ENCODE measurements around the gene SMIM35. TPM values are rescaled to one million over a fixed set of nuclear protein-coding genes. Genes with fewer than 3 reads are reported as not detected.

SMIM35 gene
- total RNA-seq, 1 experiment from 2014 or later = not detected

- Histone ChIP-seq H3K79me2 (ENCODE audit: low read length) (no peaks in the 10 kb centered on the region), H4K20me1 (ENCODE audit: low read length) (no peaks in the 10 kb centered on the region), H3K9me3 (ENCODE audit: low read length) (no peaks in the 10 kb centered on the region), H3K4me2 (ENCODE audit: low read length) (no peak overlapping the region), H3K9ac (ENCODE audit: low read length) (no peak overlapping the region), H3F3A (ENCODE audit: low read length, unreplicated experiment) (no peaks in the 10 kb centered on the region), H3K27me3 (ENCODE audit: low read length) (peaks cover 84% of the 10 kb centered on the region), H3K9me2 (replicated peaks; ENCODE audit: low read length) (no peaks in the 10 kb centered on the region), H3K36me3 (ENCODE audit: low read depth, low read length) (no peaks in the 10 kb centered on the region), H3K4me1 (ENCODE audit: insufficient read depth, low read length) (no peaks in the 10 kb centered on the region), H3K27ac (ENCODE audit: low read length) (no peak overlapping the region), H3K4me3 (ENCODE audit: low read length) (no peak overlapping the region), H2AFZ (ENCODE audit: low read length) (no peak overlapping the region)
- ChIA-PET CTCF (no interaction called here), POLR2A (ENCODE audit: unreplicated experiment) (no interaction called here)
- BruUV-seq (replicated peaks) = no TSS peak
- no peak for TF ChIP-seq EZH2phosphoT487 (IDR thresholded peaks at IDR 0.05; ENCODE audit: borderline replicate concordance, low read length)
- no peak for TF ChIP-seq EZH2 (IDR thresholded peaks at IDR 0.05; ENCODE audit: low read length, unreplicated experiment)
- TF ChIP-seq CTCF (conservative IDR thresholded peaks at IDR 0.05; ENCODE audit: low read depth, low read length) = no peak
- ATAC-seq (no peak), DNase-seq (no peak)
- intact Hi-C loops (cut with micrococcal nuclease) = no loop called here
Measured at GRCh38 chr11:118046964-118047700, 39.6 kb downstream of the SMIM35 start.

- TF ChIP-seq EZH2 (IDR thresholded peaks at IDR 0.05; ENCODE audit: low read length, unreplicated experiment) (no peak), EZH2phosphoT487 (IDR thresholded peaks at IDR 0.05; ENCODE audit: borderline replicate concordance, low read length) (no peak), CTCF (conservative IDR thresholded peaks at IDR 0.05; ENCODE audit: low read depth, low read length) (no peak)
- no peaks in the 10 kb centered on the region for H3K9me2 ChIP-seq (replicated peaks; ENCODE audit: low read length)
- no peak overlapping the region for H3K9ac ChIP-seq (ENCODE audit: low read length)
- H3K36me3 ChIP-seq (ENCODE audit: low read depth, low read length) = no peaks in the 10 kb centered on the region
- H3K4me1 ChIP-seq (ENCODE audit: insufficient read depth, low read length) = no peaks in the 10 kb centered on the region
- H3K79me2 ChIP-seq (ENCODE audit: low read length) = no peaks in the 10 kb centered on the region
- no peak overlapping the region for H2AFZ ChIP-seq (ENCODE audit: low read length)
- CTCF ChIA-PET = no interaction called here
- no TSS peak for BruUV-seq (replicated peaks)
- no peaks in the 10 kb centered on the region for H4K20me1 ChIP-seq (ENCODE audit: low read length)
- H3K9me3 ChIP-seq (ENCODE audit: low read length) = no peaks in the 10 kb centered on the region
- POLR2A ChIA-PET (ENCODE audit: unreplicated experiment) = no interaction called here
- no peak overlapping the region for H3K27ac ChIP-seq (ENCODE audit: low read length)
- no peaks in the 10 kb centered on the region for H3F3A ChIP-seq (ENCODE audit: low read length, unreplicated experiment)
- peaks cover 82% of the 10 kb centered on the region for H3K27me3 ChIP-seq (ENCODE audit: low read length)
- DNase-seq (no peak), ATAC-seq (no peak)
- H3K4me2 ChIP-seq (ENCODE audit: low read length) = no peak overlapping the region
- intact Hi-C loops (cut with micrococcal nuclease) = no loop called here
- no peak overlapping the region for H3K4me3 ChIP-seq (ENCODE audit: low read length)
Measured at GRCh38 chr11:118046051-118046963, 40.5 kb downstream of the SMIM35 start.

Measured in PC-3 (cell line).